HG02973 (cell line): ENCODE data around the gene CAVIN2.

Experiments
- ATAC-seq: cut with Tn5 transposase; IDR thresholded peaks from one replicate; pipeline ENCODE4 v1.9.1; 2021; ENCODE audit warnings: moderate library complexity; ENCODE audit not compliant: unreplicated experiment

CAVIN2 gene, protein sequence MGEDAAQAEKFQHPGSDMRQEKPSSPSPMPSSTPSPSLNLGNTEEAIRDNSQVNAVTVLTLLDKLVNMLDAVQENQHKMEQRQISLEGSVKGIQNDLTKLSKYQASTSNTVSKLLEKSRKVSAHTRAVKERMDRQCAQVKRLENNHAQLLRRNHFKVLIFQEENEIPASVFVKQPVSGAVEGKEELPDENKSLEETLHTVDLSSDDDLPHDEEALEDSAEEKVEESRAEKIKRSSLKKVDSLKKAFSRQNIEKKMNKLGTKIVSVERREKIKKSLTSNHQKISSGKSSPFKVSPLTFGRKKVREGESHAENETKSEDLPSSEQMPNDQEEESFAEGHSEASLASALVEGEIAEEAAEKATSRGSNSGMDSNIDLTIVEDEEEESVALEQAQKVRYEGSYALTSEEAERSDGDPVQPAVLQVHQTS

DNA sequence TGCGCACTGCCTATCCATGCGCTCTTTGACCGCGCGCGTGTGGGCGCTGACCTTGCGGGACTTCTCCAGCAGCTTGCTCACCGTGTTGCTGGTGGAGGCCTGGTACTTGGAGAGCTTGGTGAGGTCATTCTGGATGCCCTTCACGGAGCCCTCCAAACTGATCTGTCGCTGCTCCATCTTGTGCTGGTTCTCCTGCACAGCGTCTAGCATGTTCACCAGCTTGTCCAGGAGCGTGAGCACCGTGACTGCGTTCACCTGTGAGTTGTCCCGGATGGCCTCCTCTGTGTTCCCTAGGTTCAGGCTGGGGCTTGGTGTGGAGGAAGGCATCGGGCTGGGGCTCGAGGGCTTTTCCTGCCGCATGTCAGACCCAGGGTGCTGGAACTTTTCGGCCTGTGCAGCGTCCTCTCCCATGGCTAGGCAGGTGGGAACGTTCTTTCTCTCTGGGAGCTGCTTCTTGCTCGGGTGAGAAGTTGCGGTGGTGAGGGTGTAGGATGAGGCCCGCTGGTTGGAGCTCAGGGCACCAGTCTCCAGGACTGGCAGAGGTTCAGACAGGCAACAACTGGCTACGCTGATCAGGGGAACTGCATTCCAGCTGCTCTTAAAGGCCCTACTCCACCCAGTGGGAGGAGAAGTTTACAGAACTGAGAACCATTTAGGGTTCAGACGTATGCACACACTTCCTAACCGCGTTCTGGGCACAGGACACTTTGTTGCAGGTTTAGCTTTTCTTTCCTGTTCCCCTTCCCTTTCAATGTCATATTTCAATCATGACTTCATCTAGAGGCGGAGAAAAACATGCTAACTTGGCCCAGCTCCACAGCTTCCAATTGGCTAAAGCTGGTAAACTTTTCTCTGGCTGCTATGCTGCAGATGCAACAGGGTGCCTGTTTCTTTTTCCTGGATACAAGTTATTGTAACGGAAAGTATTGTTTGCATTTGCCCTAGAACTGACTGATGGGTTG is at the start of gene CAVIN2:
Gene CAVIN2, minus strand, starts transcription at position 574 of the 962 bp plus-strand sequence. Its CDS starts 163 bp downstream, at position 411.
- peak; percentile 49 for ATAC-seq

DNA sequence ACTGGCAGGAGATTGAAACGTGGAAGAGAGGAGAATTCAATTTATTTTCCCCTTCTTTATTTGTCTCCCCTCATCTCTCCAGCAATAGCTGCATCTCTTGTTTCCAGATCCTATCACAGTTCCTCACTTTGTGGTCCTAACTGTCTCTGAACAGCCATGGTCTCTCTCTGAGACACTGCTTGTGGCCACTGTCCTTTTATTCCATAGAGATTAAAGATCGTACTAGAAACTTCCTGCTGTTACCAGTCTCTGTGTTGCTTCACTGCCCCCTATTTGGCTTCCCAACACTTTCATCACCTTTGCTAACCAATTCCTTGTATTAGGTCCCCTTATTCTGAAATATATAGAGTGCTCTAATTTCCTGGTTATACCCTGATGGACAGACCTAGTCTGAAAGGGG is 48.9 kb upstream of the CAVIN2 start:
- ATAC-seq = no peak

- no peak for ATAC-seq
Measured at GRCh38 chr2:191895195-191895594, 48.3 kb upstream of the CAVIN2 start.

- no peak for ATAC-seq
Measured at GRCh38 chr2:191894681-191895147, 47.8 kb upstream of the CAVIN2 start.

GRCh38 chr2:191892391-191892790 is 45.5 kb upstream of the CAVIN2 start:
- no peak for ATAC-seq

DNA sequence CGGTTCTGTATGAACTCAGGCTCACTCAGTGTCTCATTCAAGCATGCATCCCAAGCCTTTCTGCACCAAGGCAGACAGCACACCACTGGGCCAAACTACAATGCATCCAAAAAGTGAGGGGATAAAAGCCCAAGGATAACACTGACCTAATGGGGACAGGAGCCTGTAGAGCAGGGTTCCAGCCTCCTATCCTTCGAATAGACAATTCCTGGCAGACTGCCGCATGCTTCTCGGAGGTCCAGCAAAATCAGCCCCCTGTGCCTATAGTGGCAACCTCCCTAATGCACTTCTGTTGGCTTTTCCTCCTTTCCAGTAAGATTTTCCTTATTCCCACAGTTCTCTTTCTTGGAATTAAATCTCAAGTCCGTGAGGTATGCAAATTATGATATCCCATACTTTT is 44.8 kb upstream of the CAVIN2 start:
- no peak for ATAC-seq

- ATAC-seq = no peak
Measured at GRCh38 chr2:191889931-191890330, 43.0 kb upstream of the CAVIN2 start.

DNA sequence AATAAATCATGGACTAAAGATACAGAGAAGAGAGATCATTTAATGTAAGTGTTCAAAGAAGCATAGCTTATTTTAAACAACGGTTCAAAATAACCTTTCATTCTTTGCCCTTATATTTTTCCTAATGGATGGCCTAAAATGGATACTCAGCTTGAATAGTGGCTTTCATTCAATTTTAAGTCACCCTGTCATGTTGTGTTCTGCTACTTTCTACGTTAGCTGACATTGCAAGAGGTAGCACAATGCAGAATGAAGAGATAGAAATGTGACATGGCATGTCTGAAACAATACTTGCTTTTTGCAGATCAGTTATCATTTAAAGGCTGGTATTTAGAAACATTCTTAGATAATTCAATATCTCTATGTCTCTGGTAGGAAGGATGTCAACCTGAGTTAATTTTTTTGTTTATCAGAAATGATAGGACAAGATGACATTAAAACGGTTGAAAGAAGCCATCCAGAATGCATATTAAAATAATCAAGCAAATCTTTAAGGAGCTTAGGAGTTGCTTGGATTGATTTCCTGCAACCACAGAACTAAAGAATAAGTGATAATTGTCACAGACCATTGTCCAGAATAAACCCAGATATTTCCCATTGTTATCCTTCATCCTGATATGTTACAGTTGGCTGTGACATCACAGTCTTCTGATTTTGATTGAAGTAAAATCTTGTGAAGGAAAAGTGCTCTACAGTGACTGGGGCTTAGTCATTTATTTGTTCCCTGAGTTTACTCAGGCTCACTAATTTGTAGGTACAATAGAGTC is 41.7 kb upstream of the CAVIN2 start:
- ATAC-seq = no peak

- ATAC-seq = no peak
Measured at GRCh38 chr2:191885650-191886049, 38.8 kb upstream of the CAVIN2 start.

DNA sequence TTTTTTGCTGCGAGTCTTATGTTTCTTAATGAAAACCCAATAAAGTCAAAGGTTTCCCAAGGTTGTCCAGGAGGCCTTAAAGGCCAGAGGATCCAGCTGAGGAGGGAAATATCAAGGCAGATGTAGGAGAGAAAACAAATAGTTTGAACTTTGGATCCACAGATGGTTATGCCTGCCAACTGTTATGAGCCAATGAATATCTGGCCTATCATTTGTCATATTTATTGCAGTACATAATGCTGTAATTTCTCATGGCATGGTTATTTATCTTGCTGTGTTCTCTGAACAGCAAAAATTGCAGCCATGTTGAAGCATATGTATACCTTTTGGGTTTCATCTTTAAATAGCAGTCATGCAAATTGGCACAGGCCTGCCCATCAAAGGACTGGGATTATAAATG is 38.2 kb upstream of the CAVIN2 start:
- no peak for ATAC-seq

- ATAC-seq = no peak
Measured at GRCh38 chr2:191881982-191882816, 35.3 kb upstream of the CAVIN2 start.

DNA sequence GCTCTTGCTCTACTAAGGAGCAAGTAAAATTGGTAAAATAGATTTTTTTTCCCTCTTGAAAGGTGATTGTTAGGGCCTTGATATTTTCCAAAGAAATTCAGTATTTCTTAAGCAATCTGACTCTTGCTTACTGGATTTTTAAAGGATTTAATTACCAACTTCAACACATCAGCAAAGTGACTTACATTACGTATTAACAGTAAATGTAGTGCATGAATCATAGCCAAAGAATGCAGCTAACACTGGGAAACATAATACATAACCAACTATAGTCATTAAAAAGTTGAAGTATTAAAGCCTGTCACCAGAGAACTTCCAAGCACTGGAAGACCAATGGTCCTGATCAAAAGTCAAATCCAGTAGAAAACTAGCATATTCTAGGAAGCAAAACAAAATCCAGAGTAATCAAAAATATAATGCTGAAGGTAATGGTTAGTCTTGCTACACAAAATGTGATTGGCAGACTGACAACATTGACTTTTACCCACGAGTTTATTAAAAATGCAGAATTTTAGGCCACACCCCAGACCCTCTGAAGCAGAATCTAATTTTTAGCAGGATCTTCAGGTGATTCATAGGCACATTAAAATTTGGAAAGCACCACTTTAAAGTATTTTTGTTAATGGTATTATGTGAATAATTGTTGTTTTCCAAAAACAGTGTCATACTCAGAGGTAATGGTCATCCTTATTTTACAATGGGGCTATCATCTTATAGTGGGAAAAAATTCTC is 31.8 kb upstream of the CAVIN2 start:
- no peak for ATAC-seq

- ATAC-seq = no peak
Measured at GRCh38 chr2:191877875-191878274, 31.0 kb upstream of the CAVIN2 start.

DNA sequence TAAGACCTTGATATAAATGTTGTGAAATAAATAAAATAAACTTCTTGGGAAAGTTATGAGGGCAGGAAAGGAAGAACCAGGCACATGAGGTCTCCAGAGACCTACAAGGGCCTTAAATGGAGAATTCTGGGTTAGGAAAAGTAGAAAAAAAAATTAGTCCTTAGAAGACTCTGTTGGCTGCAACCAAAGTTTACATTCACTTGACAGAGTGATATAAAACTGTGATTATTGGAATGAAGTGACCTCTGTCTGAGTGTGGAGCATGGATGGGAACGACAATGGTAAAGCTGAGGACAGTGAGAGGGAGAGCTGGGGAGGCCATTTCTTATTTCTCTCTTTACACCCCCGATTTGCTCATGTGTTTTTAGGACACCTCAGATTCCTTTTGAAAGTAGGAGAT is 29.0 kb upstream of the CAVIN2 start:
- no peak for ATAC-seq

DNA sequence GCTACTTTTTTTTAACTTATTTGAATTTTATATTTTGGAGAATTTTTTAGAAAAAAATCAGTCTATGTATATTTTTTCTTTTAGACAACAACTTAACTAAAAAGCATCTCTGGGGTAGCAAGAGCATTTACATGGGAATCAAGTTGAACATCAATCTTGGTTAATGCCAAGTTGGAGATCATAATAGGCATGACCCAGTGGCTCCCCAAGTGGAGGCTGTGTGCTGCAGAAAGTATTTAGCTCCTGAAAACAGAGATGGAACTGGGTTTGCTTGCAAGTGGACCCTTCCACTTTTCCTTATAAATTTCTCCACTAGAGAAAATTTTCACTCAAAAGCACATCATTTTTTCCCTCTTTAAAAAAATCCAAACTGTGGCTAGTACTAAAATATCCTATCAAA is 23.9 kb upstream of the CAVIN2 start:
- ATAC-seq = no peak

- ATAC-seq = no peak
Measured at GRCh38 chr2:191869781-191870180, 22.9 kb upstream of the CAVIN2 start.

DNA sequence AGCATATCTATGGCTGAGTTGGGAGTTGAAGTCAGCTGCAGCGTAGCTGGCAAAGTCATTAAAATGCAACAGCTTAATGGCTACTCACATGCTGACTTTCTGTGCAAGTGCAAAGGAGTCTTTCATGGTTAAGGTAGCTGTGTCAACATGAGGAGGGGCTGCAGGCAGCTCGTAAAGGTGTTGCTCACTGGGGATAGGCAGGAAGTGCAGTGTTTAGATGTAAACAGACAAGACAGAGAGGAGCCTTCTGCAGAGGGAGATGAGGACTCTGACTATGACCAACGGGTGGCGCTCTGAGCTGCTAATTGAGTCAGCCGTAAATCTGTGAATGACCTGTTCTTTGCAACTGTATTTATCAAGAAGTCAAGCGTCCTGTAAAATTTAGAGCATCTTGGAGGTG is 22.3 kb upstream of the CAVIN2 start:
- no peak for ATAC-seq

GRCh38 chr2:191867507-191867847 is 20.6 kb upstream of the CAVIN2 start:
- no peak for ATAC-seq

GRCh38 chr2:191866675-191867506 is 20.0 kb upstream of the CAVIN2 start:
- no peak for ATAC-seq
